ENCODE results near the gene TMEM117.

Gene TMEM117

GRCh38 chr12:44431647-44432343, 595.9 kb downstream of the TMEM117 start:
- no peak for TF ChIP-seq POLR2A (IDR thresholded peaks at IDR 0.05; ENCODE audit: low read depth, low read length)
- FAIRE-seq (no peak), DNase-seq (ENCODE audit: insufficient read length, low spot score) (no peak)

- no peak for FAIRE-seq
- DNase-seq (ENCODE audit: insufficient read length, low spot score): no peak
- no peak for TF ChIP-seq POLR2A (IDR thresholded peaks at IDR 0.05; ENCODE audit: low read depth, low read length)
Measured at GRCh38 chr12:44433659-44434058, 597.8 kb downstream of the TMEM117 start.

GRCh38 chr12:44436756-44437155, 600.9 kb downstream of the TMEM117 start:
- no peak for FAIRE-seq

More at GRCh38 chr12:44436756-44437155, 600.9 kb downstream of the TMEM117 start:
- DNase-seq (ENCODE audit: insufficient read length, low spot score): no peak
- TF ChIP-seq POLR2A (IDR thresholded peaks at IDR 0.05; ENCODE audit: low read depth, low read length): no peak
